ENCODE measurements around the gene HRG.
"Not testable (repeated sequence)": the region's sequence is repeated elsewhere in the genome, so short reads cannot be mapped to it uniquely, and the experiment has no call there.

The HRG gene

GRCh38 chr3:186625600-186626042 is 40.2 kb upstream of the HRG start:
- no peaks in the 10 kb centered on the region for H3K27me3 ChIP-seq (ENCODE audit: control insufficient read depth, insufficient read depth, low read length)

GRCh38 chr3:186626254-186626847 is 39.5 kb upstream of the HRG start:
- Histone ChIP-seq H3K9me3 (ENCODE audit: control insufficient read depth, insufficient read depth, low read length) (no peaks in the 10 kb centered on the region), H3K36me3 (ENCODE audit: control insufficient read depth, insufficient read depth, low read length) (no peaks in the 10 kb centered on the region), H3K4me1 (ENCODE audit: control insufficient read depth, insufficient read depth, low read length) (no peaks in the 10 kb centered on the region), H3K4me3 (ENCODE audit: low read length) (no peak overlapping the region), H3K27me3 (ENCODE audit: control insufficient read depth, insufficient read depth, low read length) (no peaks in the 10 kb centered on the region), H3K27ac (ENCODE audit: low read length) (no peak overlapping the region)
- no CpG with 5 or more reads among the region's 7 CpGs for WGBS (ENCODE audit: insufficient coverage, insufficient read length)
- DNase-seq (ENCODE audit: low read depth, low spot score), result no peak

More at GRCh38 chr3:186625600-186626042, 40.2 kb upstream of the HRG start:
- Histone ChIP-seq H3K9me3 (ENCODE audit: control insufficient read depth, insufficient read depth, low read length) (no peaks in the 10 kb centered on the region), H3K4me3 (ENCODE audit: low read length) (no peak overlapping the region), H3K4me1 (ENCODE audit: control insufficient read depth, insufficient read depth, low read length) (no peaks in the 10 kb centered on the region), H3K27ac (ENCODE audit: low read length) (no peak overlapping the region), H3K36me3 (ENCODE audit: control insufficient read depth, insufficient read depth, low read length) (no peaks in the 10 kb centered on the region)
- no peak for DNase-seq (ENCODE audit: low read depth, low spot score)
- WGBS (ENCODE audit: insufficient coverage, insufficient read length), result no CpG with 5 or more reads among the region's 4 CpGs

GRCh38 chr3:186627852-186628414 is 37.9 kb upstream of the HRG start:
- no peaks in the 10 kb centered on the region for H3K36me3 ChIP-seq (ENCODE audit: control insufficient read depth, insufficient read depth, low read length)
- H3K4me3 ChIP-seq (ENCODE audit: low read length), result no peak overlapping the region
- no peaks in the 10 kb centered on the region for H3K4me1 ChIP-seq (ENCODE audit: control insufficient read depth, insufficient read depth, low read length)
- H3K9me3 ChIP-seq (ENCODE audit: control insufficient read depth, insufficient read depth, low read length), result no peaks in the 10 kb centered on the region
- H3K27ac ChIP-seq (ENCODE audit: low read length), result no peak overlapping the region
- 100% methylated on average over 2 of the region's 7 CpGs for WGBS (ENCODE audit: insufficient coverage, insufficient read length)
- no peak for DNase-seq (ENCODE audit: low read depth, low spot score)
- H3K27me3 ChIP-seq (ENCODE audit: control insufficient read depth, insufficient read depth, low read length), result no peaks in the 10 kb centered on the region

- no peak for DNase-seq (ENCODE audit: low read depth, low spot score)
- Histone ChIP-seq H3K36me3 (ENCODE audit: control insufficient read depth, insufficient read depth, low read length) (no peaks in the 10 kb centered on the region), H3K27me3 (ENCODE audit: control insufficient read depth, insufficient read depth, low read length) (no peaks in the 10 kb centered on the region), H3K4me3 (ENCODE audit: low read length) (no peak overlapping the region), H3K27ac (ENCODE audit: low read length) (no peak overlapping the region), H3K9me3 (ENCODE audit: control insufficient read depth, insufficient read depth, low read length) (no peaks in the 10 kb centered on the region), H3K4me1 (ENCODE audit: control insufficient read depth, insufficient read depth, low read length) (no peaks in the 10 kb centered on the region)
- WGBS (ENCODE audit: insufficient coverage, insufficient read length), result no CpG with 5 or more reads among the region's 7 CpGs
Measured at GRCh38 chr3:186628756-186629155, 37.1 kb upstream of the HRG start.

GRCh38 chr3:186630950-186631641 is 34.7 kb upstream of the HRG start:
- H3K4me1 ChIP-seq (ENCODE audit: control insufficient read depth, insufficient read depth, low read length), result no peaks in the 10 kb centered on the region
- no peaks in the 10 kb centered on the region for H3K27me3 ChIP-seq (ENCODE audit: control insufficient read depth, insufficient read depth, low read length)
- H3K36me3 ChIP-seq (ENCODE audit: control insufficient read depth, insufficient read depth, low read length), result no peaks in the 10 kb centered on the region
- H3K4me3 ChIP-seq (ENCODE audit: low read length), result no peak overlapping the region
- no CpG with 5 or more reads among the region's 6 CpGs for WGBS (ENCODE audit: insufficient coverage, insufficient read length)
- H3K9me3 ChIP-seq (ENCODE audit: control insufficient read depth, insufficient read depth, low read length), result no peaks in the 10 kb centered on the region
- no peak overlapping the region for H3K27ac ChIP-seq (ENCODE audit: low read length)
- DNase-seq (ENCODE audit: low read depth, low spot score), result no peak

GRCh38 chr3:186633481-186633880 is 32.3 kb upstream of the HRG start:
- Histone ChIP-seq H3K9me3 (ENCODE audit: control insufficient read depth, insufficient read depth, low read length) (no peaks in the 10 kb centered on the region), H3K27me3 (ENCODE audit: control insufficient read depth, insufficient read depth, low read length) (no peaks in the 10 kb centered on the region), H3K4me1 (ENCODE audit: control insufficient read depth, insufficient read depth, low read length) (no peaks in the 10 kb centered on the region), H3K27ac (ENCODE audit: low read length) (no peak overlapping the region), H3K36me3 (ENCODE audit: control insufficient read depth, insufficient read depth, low read length) (no peaks in the 10 kb centered on the region), H3K4me3 (ENCODE audit: low read length) (no peak overlapping the region)
- no peak for DNase-seq (ENCODE audit: low read depth, low spot score)

GRCh38 chr3:186634207-186634606 is 31.6 kb upstream of the HRG start:
- H3K36me3 ChIP-seq (ENCODE audit: control insufficient read depth, insufficient read depth, low read length); H3K27me3 ChIP-seq (ENCODE audit: control insufficient read depth, insufficient read depth, low read length); H3K27ac ChIP-seq (ENCODE audit: low read length); H3K4me1 ChIP-seq (ENCODE audit: control insufficient read depth, insufficient read depth, low read length); DNase-seq (ENCODE audit: low read depth, low spot score); H3K9me3 ChIP-seq (ENCODE audit: control insufficient read depth, insufficient read depth, low read length); H3K4me3 ChIP-seq (ENCODE audit: low read length): not testable (repeated sequence)
- no CpG with 5 or more reads among the region's 5 CpGs for WGBS (ENCODE audit: insufficient coverage, insufficient read length)

- no CpG with 5 or more reads among the region's 3 CpGs for WGBS (ENCODE audit: insufficient coverage, insufficient read length)
- no peak overlapping the region for H3K4me3 ChIP-seq (ENCODE audit: low read length)
- H3K27ac ChIP-seq (ENCODE audit: low read length), result no peak overlapping the region
- no peaks in the 10 kb centered on the region for H3K9me3 ChIP-seq (ENCODE audit: control insufficient read depth, insufficient read depth, low read length)
- H3K4me1 ChIP-seq (ENCODE audit: control insufficient read depth, insufficient read depth, low read length), result 0 out of 2 replicates have a peak, but pooled peaks cover 2% of the 10 kb centered on the region
- H3K27me3 ChIP-seq (ENCODE audit: control insufficient read depth, insufficient read depth, low read length), result no peaks in the 10 kb centered on the region
- DNase-seq (ENCODE audit: low read depth, low spot score), result no peak
- no peaks in the 10 kb centered on the region for H3K36me3 ChIP-seq (ENCODE audit: control insufficient read depth, insufficient read depth, low read length)
Measured at GRCh38 chr3:186635532-186635931, 30.3 kb upstream of the HRG start.

GRCh38 chr3:186636536-186636935 is 29.3 kb upstream of the HRG start:
- no peak for DNase-seq (ENCODE audit: low read depth, low spot score)
- no CpG with 5 or more reads among the region's 7 CpGs for WGBS (ENCODE audit: insufficient coverage, insufficient read length)
- Histone ChIP-seq H3K4me3 (ENCODE audit: low read length) (no peak overlapping the region), H3K27ac (ENCODE audit: low read length) (no peak overlapping the region), H3K36me3 (ENCODE audit: control insufficient read depth, insufficient read depth, low read length) (no peaks in the 10 kb centered on the region), H3K9me3 (ENCODE audit: control insufficient read depth, insufficient read depth, low read length) (no peaks in the 10 kb centered on the region), H3K4me1 (ENCODE audit: control insufficient read depth, insufficient read depth, low read length) (0 out of 2 replicates have a peak, but pooled peaks cover 2% of the 10 kb centered on the region), H3K27me3 (ENCODE audit: control insufficient read depth, insufficient read depth, low read length) (no peaks in the 10 kb centered on the region)

- no peaks in the 10 kb centered on the region for H3K27me3 ChIP-seq (ENCODE audit: control insufficient read depth, insufficient read depth, low read length)
- H3K27ac ChIP-seq (ENCODE audit: low read length), result no peak overlapping the region
- WGBS (ENCODE audit: insufficient coverage, insufficient read length), result no CpG with 5 or more reads among the region's 3 CpGs
- no peaks in the 10 kb centered on the region for H3K36me3 ChIP-seq (ENCODE audit: control insufficient read depth, insufficient read depth, low read length)
- H3K9me3 ChIP-seq (ENCODE audit: control insufficient read depth, insufficient read depth, low read length), result no peaks in the 10 kb centered on the region
- 0 out of 2 replicates have a peak, but pooled peaks cover 2% of the 10 kb centered on the region for H3K4me1 ChIP-seq (ENCODE audit: control insufficient read depth, insufficient read depth, low read length)
- no peak overlapping the region for H3K4me3 ChIP-seq (ENCODE audit: low read length)
- no peak for DNase-seq (ENCODE audit: low read depth, low spot score)
Measured at GRCh38 chr3:186637686-186638085, 28.1 kb upstream of the HRG start.
